H9 (cell line): ENCODE measurements around the gene MPL. TPM values are rescaled to one million over a fixed set of nuclear protein-coding genes. Genes with fewer than 3 reads are reported as not detected.

Source experiments
- DNase-seq: peaks from one replicate; pipeline ENCODE4 v3.0.0-alpha.2; 2017
- H2AFZ ChIP-seq: one replicate; pipeline ENCODE4 v1.6.1; 2013; ENCODE audit warnings: mild to moderate bottlenecking, low read length, control low read depth, moderate library complexity
- H2AK5ac ChIP-seq: 2 replicates; pipeline ENCODE4 v1.6.1; 2013; ENCODE audit warnings: low read length, control low read depth, mixed read lengths; ENCODE audit not compliant: insufficient read length
- H2BK120ac ChIP-seq: one replicate; pipeline ENCODE4 v1.6.1; 2013; ENCODE audit warnings: low read depth, mild to moderate bottlenecking, low read length, control low read depth, inconsistent platforms; ENCODE audit not compliant: poor library complexity, severe bottlenecking
- H2BK12ac ChIP-seq: 2 replicates; pipeline ENCODE4 v1.6.1; 2013; ENCODE audit warnings: low read length, control low read depth, mixed read lengths, low read depth; ENCODE audit not compliant: insufficient read length
- H2BK15ac ChIP-seq: 2 replicates; pipeline ENCODE4 v1.6.1; 2013; ENCODE audit warnings: low read depth, low read length, control low read depth
- H2BK20ac ChIP-seq: one replicate; pipeline ENCODE4 v1.6.1; 2013; ENCODE audit warnings: low read depth, mild to moderate bottlenecking, low read length, control low read depth, inconsistent platforms; ENCODE audit not compliant: poor library complexity, severe bottlenecking
- H2BK5ac ChIP-seq: 2 replicates; pipeline ENCODE4 v1.6.1; 2013; ENCODE audit warnings: low read length, control low read depth, mixed read lengths; ENCODE audit not compliant: insufficient read length
- H3K14ac ChIP-seq: 2 replicates; pipeline ENCODE4 v1.6.1; 2013; ENCODE audit warnings: low read length, control low read depth; ENCODE audit not compliant: insufficient read depth
- H3K18ac ChIP-seq: 2 replicates; pipeline ENCODE4 v1.6.1; 2013; ENCODE audit warnings: low read depth, mild to moderate bottlenecking, mixed read lengths, low read length, control low read depth; ENCODE audit not compliant: insufficient read length
- H3K23ac ChIP-seq: 2 replicates; pipeline ENCODE4 v1.6.1; 2013; ENCODE audit warnings: low read length, control low read depth, mixed read lengths, low read depth; ENCODE audit not compliant: insufficient read length
- H3K23me2 ChIP-seq: 2 replicates; pipeline ENCODE4 v1.6.1; 2013; ENCODE audit warnings: low read depth, mild to moderate bottlenecking, mixed read lengths, low read length, control low read depth; ENCODE audit not compliant: insufficient read length, poor library complexity, severe bottlenecking
- H3K27ac ChIP-seq: 2 replicates; pipeline ENCODE4 v1.5.1; 2013; ENCODE audit warnings: low read length, control low read depth, mixed read lengths, low read depth; ENCODE audit not compliant: insufficient read length
- H3K27me3 ChIP-seq: 2 replicates; pipeline ENCODE4 v1.6.1; 2013; ENCODE audit warnings: low read length, control low read depth, inconsistent platforms; ENCODE audit not compliant: insufficient read depth
- H3K4ac ChIP-seq: 2 replicates; pipeline ENCODE4 v1.6.1; 2013; ENCODE audit warnings: low read depth, mild to moderate bottlenecking, control low read depth, inconsistent platforms, low read length, moderate library complexity
- H3K4me1 ChIP-seq: 2 replicates; pipeline ENCODE4 v1.6.1; 2013; ENCODE audit warnings: low read length, control low read depth, inconsistent platforms; ENCODE audit not compliant: insufficient read depth
- H3K4me2 ChIP-seq: 2 replicates; pipeline ENCODE4 v1.6.1; 2013; ENCODE audit warnings: low read length, control low read depth, mixed read lengths; ENCODE audit not compliant: insufficient read length, insufficient read depth
- H3K56ac ChIP-seq: 2 replicates; pipeline ENCODE4 v1.6.1; 2013; ENCODE audit warnings: low read depth, mild to moderate bottlenecking, mixed read lengths, low read length, control low read depth; ENCODE audit not compliant: insufficient read length
- H3K79me1 ChIP-seq: 2 replicates; pipeline ENCODE4 v1.6.1; 2013; ENCODE audit warnings: low read depth, mild to moderate bottlenecking, moderate library complexity, low read length, control low read depth, inconsistent platforms; ENCODE audit not compliant: insufficient read depth, poor library complexity, severe bottlenecking
- H3K79me2 ChIP-seq: 2 replicates; pipeline ENCODE4 v1.6.1; 2013; ENCODE audit warnings: low read length, control low read depth, inconsistent platforms; ENCODE audit not compliant: insufficient read depth
- H3K9ac ChIP-seq: 2 replicates; pipeline ENCODE4 v1.6.1; 2013; ENCODE audit warnings: low read length, control low read depth, mixed read lengths; ENCODE audit not compliant: insufficient read length; ENCODE audit errors: extremely low read depth
- H3K9me3 ChIP-seq: one replicate; pipeline ENCODE4 v1.6.1; 2013; ENCODE audit warnings: low read depth, low read length, inconsistent platforms; ENCODE audit not compliant: control insufficient read depth
- H3T11ph ChIP-seq: one replicate; pipeline ENCODE4 v1.6.1; 2013; ENCODE audit warnings: mild to moderate bottlenecking, low read length, control low read depth, inconsistent platforms
- H4K20me1 ChIP-seq: one replicate; pipeline ENCODE4 v1.6.1; 2013; ENCODE audit not compliant: control insufficient read depth, insufficient read length, insufficient read depth
- H4K5ac ChIP-seq: 2 replicates; pipeline ENCODE4 v1.6.1; 2013; ENCODE audit warnings: low read depth, mild to moderate bottlenecking, mixed read lengths, low read length, control low read depth; ENCODE audit not compliant: insufficient read length
- H4K8ac ChIP-seq: replicated peaks from 2 replicates; pipeline ENCODE4 v1.6.1; 2013; ENCODE audit warnings: low read length, control low read depth, mixed read lengths, low read depth; ENCODE audit not compliant: insufficient read length
- H4K91ac ChIP-seq: 2 replicates; pipeline ENCODE4 v1.6.1; 2013; ENCODE audit warnings: low read depth, mild to moderate bottlenecking, moderate library complexity, mixed read lengths, low read length, control low read depth; ENCODE audit not compliant: insufficient read length
- H3K27ac Mint-ChIP-seq, 3 experiments: 2 replicates in 2 of 3; 3 replicates in 1 of 3; pipeline ENCODE4 v1.8.0; 2020 to 2021; ENCODE audit warnings: mixed read lengths in 3 of 3, mild to moderate bottlenecking in 1 of 3, moderate library complexity in 1 of 3
- H3K27me3 Mint-ChIP-seq: 2 replicates; pipeline ENCODE4 v1.8.0; 2021; ENCODE audit warnings: low read depth, mild to moderate bottlenecking, moderate library complexity, mixed read lengths
- H3K36me3 Mint-ChIP-seq, 3 experiments: 2 replicates in 2 of 3; 3 replicates in 1 of 3; pipeline ENCODE4 v1.8.0; 2020 to 2021; ENCODE audit warnings: low read depth in 3 of 3, mixed read lengths in 3 of 3; ENCODE audit not compliant: insufficient read depth in 1 of 3
- H3K4me1 Mint-ChIP-seq, 2 experiments: 2 replicates each; pipeline ENCODE4 v1.8.0; 2020; ENCODE audit warnings: mixed read lengths in 2 of 2
- H3K4me3 Mint-ChIP-seq, 2 experiments: 2 replicates in 1 of 2; 3 replicates in 1 of 2; pipeline ENCODE4 v1.8.0; 2020 to 2021; ENCODE audit warnings: mild to moderate bottlenecking in 2 of 2, mixed read lengths in 2 of 2, moderate library complexity in 1 of 2
- H3K9me3 Mint-ChIP-seq, 2 experiments: 2 replicates in 1 of 2; 3 replicates in 1 of 2; pipeline ENCODE4 v1.8.0; 2020; ENCODE audit warnings: mild to moderate bottlenecking in 2 of 2, mixed read lengths in 2 of 2, moderate library complexity in 1 of 2
- WGBS: extraction: QIAGEN DNeasy Blood & Tissue Kit; methylation state at CpG from one replicate; pipeline ENCODE4 v1.1.7; 2013; ENCODE audit warnings: missing lambda C conversion rate, low lambda C conversion rate, mixed read lengths; ENCODE audit not compliant: insufficient read length; ENCODE audit errors: extremely low coverage; 5-methylcytosine and 5-hydroxymethylcytosine counted together
- total RNA-seq: library from RNA; stranded (reverse); gene quantifications from 2 replicates; pipeline ENCODE4 v1.2.1, GENCODE V29; 2021
- TF ChIP-seq, protein P1 (sequence below): fragments of 200-600 bp; sonication (generic); conservative IDR thresholded peaks from 3 replicates; pipeline ENCODE4 v1.8.0; 2021; ENCODE audit warnings: antibody characterized with exemption, mild to moderate bottlenecking

Gene MPL
- total RNA-seq, 1 experiment from 2014 or later = not detected

DNA sequence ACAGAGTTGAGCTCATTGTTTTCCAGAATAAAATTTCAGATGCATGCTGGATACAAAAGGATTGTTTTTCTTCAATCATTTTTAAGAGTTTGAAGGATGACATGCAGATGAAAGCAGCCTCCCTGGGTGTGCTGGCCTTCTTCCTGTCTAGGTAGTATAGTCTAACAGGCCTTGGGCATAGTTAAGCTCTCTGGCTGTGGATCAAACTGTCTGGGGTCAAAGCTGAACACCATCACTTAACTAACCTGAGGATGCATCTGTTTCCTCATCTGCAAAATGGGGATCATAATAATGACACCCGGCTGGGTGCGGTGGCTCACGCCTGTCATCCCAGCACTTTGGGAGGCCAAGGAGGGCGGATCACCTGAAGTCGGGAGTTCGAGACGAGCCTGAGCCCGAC, 42.9 kb upstream of the MPL start:
- no peak overlapping the region for H3T11ph ChIP-seq
- no peak overlapping the region for H3K23ac ChIP-seq
- no peak overlapping the region for H3K9ac ChIP-seq
- H3K18ac ChIP-seq = no peak overlapping the region
- no peak overlapping the region for H3K14ac ChIP-seq
- no peak overlapping the region for H2BK5ac ChIP-seq
- no CpG with 5 or more reads among the region's 8 CpGs for WGBS
- H3K79me2 ChIP-seq = no peaks in the 10 kb centered on the region
- no peak overlapping the region for H4K5ac ChIP-seq
- no peak overlapping the region for H2BK20ac ChIP-seq
- Mint-ChIP-seq H3K4me1 (peaks cover 34 to 42% of the 10 kb centered on the region in 2 experiments), H3K4me3 (no peak overlapping the region), H3K36me3 (no peaks in the 10 kb centered on the region), H3K9me3 (no peaks in the 10 kb centered on the region), H3K27me3 (no peaks in the 10 kb centered on the region; the same call in 1 of the 2 replicates), H3K27ac (peak overlapping the region in 1 of 3 experiments; percentile 11; a peak in 1 of 7 replicates)
- H3K4me2 ChIP-seq = no peak overlapping the region
- no peak overlapping the region for H2BK120ac ChIP-seq
- no peak overlapping the region for H2AFZ ChIP-seq
- no peak overlapping the region for H2BK12ac ChIP-seq
- no peak overlapping the region for H3K4ac ChIP-seq
- no peak overlapping the region for H4K8ac ChIP-seq
- H3K79me1 ChIP-seq = no peaks in the 10 kb centered on the region
- H3K27ac ChIP-seq = no peak overlapping the region
- H4K20me1 ChIP-seq = no peaks in the 10 kb centered on the region
- no peaks in the 10 kb centered on the region for H3K27me3 ChIP-seq
- TF ChIP-seq, protein P1, sequence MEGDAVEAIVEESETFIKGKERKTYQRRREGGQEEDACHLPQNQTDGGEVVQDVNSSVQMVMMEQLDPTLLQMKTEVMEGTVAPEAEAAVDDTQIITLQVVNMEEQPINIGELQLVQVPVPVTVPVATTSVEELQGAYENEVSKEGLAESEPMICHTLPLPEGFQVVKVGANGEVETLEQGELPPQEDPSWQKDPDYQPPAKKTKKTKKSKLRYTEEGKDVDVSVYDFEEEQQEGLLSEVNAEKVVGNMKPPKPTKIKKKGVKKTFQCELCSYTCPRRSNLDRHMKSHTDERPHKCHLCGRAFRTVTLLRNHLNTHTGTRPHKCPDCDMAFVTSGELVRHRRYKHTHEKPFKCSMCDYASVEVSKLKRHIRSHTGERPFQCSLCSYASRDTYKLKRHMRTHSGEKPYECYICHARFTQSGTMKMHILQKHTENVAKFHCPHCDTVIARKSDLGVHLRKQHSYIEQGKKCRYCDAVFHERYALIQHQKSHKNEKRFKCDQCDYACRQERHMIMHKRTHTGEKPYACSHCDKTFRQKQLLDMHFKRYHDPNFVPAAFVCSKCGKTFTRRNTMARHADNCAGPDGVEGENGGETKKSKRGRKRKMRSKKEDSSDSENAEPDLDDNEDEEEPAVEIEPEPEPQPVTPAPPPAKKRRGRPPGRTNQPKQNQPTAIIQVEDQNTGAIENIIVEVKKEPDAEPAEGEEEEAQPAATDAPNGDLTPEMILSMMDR = no peak
- no peaks in the 10 kb centered on the region for H3K9me3 ChIP-seq
- peaks cover 9% of the 10 kb centered on the region for H3K4me1 ChIP-seq
- H2AK5ac ChIP-seq = no peak overlapping the region
- H3K56ac ChIP-seq = no peak overlapping the region
- no peak overlapping the region for H2BK15ac ChIP-seq
- no peak for DNase-seq
- no peaks in the 10 kb centered on the region for H3K23me2 ChIP-seq
- H4K91ac ChIP-seq = no peak overlapping the region
